Fibroblast of skin of back (primary cell): ENCODE measurements around the gene EYS.
"Not testable (repeated sequence)": the region's sequence is repeated elsewhere in the genome, so short reads cannot be mapped to it uniquely, and the experiment has no call there.

Experiments used
- DNase-seq: peaks from one replicate; pipeline ENCODE4 v3.0.0-alpha.2; 2013

EYS gene

DNA sequence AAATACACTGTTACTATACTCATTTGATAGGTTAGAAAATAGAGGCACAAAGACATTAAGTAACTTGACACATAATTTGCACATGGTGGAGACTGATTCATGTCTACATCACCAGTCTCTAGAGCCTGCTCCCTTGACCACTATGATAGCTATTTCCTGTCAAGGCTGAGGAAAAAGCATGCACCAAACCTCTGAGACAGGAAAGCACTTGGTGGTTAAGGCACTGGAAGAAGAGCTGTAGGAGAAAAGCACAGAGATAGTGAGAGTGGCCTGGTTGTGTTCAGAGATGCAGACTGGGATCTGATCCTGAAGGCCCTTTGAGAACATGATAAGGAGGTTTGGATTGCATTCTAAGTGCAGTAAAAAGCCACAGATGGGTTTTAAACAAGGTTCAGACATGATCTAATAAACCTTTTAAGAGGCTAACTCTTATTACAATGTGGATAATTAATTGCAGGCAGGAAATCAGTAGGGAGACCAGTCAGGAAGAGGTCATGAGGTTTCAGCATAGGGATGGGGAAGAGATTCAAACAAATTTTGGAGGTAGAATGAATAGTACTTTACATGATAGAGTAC lies 1902.6 kb downstream of the EYS start:
- DNase-seq, result peak; percentile 93

DNA sequence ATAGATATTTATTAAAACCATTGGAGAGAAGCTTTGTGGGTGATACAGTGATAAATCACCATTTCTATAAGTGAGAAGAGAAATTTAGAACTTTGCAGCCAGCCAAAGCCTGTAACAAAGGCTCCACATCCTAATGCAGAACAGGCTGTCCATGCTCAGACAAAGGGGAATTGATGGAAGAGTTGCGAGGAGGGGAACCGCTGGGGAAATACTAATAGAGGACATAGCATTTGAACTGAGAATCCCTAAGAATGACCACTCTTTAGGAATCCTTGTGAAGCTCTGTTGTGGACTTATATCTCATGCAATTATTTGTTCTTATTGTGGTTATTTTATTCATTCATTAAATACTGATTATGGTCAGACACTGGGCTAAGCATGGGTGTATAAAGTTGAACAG lies 1903.7 kb downstream of the EYS start:
- no peak for DNase-seq

DNA sequence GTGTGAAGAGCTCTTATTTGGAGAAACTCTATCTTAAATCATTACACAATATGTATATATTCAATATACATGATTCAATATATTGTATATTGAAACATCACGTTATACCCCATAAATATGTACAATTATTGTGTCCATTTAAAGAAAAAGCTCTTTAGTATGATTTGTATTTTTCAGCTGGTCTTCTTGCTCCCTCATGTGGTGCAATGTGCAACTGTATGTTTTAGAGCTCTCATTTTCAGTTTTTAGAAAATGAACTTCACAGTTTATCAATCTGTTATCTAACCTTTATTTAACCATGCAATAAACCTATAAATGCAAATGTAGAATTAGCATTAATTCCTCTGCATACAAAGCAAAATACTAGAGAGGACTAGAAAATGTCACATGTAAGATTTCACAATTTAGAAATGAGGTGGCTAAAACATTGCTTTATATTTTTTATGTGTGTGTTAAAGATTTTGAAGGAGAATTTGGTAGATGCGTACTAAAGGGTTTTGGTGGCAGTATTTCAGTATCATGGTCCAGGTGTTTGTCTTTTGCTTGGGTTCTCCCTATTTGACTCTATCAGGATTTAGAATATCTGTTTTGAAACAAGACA lies 1904.3 kb downstream of the EYS start:
- peak; percentile 25 for DNase-seq

GRCh38 chr6:63800386-63800785 lies 1906.6 kb downstream of the EYS start:
- DNase-seq, result not testable (repeated sequence)

- no peak for DNase-seq
These were observed 1907.2 kb downstream of the EYS start for GRCh38 chr6:63799813-63800212.

GRCh38 chr6:63799313-63799712 lies 1907.7 kb downstream of the EYS start:
- no peak for DNase-seq

- DNase-seq, result no peak
These were observed 1908.6 kb downstream of the EYS start for GRCh38 chr6:63798378-63798777.

GRCh38 chr6:63797721-63798120 lies 1909.3 kb downstream of the EYS start:
- no peak for DNase-seq

DNA sequence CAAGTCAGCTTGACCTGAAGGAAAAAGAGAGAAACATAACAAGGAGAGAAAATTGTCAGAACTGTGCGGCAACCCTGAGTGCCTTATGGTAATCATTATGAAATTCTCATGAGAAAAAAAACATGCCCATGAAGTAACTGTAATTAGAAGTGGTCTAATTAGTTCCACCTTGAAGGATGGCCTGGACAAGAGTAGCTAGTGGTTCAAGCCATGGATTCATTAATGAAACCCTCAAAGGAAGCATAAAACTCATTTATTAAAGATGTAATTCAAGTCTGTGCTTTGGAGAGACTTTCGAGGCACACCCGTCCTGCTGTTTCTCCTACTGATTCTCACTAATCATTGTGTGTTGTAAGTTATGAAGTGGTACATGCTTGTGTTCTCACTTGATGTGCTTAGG lies 1911.2 kb downstream of the EYS start:
- DNase-seq, result no peak

DNA sequence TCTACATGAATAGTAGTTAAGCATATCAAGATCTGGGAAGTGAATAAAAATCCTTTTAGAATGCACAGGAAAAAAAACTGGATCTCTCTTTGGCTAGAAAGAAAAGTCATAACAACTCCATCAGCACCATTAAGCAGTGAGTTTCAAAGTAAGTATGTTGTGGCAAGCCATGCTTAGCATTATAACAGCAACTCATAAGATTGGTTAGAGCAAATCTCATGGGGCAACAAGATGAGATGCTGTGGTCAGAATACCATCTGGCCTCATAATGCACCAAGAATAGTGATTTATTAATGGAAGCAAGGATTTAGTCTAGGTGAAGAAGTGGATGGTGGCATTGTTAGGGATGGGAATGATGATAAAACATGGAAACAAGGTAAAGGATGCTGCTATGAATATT lies 1912.0 kb downstream of the EYS start:
- DNase-seq, result peak; percentile 15

GRCh38 chr6:63793465-63794137 lies 1913.4 kb downstream of the EYS start:
- DNase-seq, result no peak

DNA sequence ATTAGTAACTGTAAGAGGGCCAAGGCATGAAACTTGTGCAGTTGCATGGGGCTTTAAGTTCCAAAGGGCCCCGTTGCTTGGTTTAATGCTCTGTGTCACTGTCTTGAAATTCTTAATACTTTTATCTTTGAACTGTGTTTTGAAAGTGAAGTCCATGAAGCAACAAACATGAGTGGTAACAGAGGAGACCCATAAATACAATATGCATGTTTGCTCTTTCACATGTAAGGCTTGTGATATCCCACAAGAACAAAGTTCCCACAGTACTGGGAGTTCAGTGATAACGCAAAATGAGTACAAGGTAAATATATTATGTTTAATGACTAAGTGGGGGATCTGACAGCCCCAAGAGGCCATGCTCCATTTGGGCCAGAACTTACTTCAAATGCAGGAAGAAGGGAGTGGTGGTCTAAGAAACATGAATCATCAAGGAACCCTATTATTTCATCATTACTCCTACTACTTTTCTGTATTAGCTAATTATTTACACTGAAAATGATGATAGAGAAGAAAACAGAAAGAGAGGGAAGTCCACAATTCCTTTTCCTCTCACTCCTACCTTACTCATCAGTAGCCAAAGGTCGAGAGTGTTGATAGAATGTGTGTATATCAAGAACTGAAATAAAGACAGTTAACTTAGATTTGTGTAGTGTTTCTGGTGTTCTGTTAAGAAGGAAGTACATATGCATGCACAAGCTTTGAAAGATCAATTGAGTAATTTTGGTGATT lies 1914.1 kb downstream of the EYS start:
- no peak for DNase-seq

DNA sequence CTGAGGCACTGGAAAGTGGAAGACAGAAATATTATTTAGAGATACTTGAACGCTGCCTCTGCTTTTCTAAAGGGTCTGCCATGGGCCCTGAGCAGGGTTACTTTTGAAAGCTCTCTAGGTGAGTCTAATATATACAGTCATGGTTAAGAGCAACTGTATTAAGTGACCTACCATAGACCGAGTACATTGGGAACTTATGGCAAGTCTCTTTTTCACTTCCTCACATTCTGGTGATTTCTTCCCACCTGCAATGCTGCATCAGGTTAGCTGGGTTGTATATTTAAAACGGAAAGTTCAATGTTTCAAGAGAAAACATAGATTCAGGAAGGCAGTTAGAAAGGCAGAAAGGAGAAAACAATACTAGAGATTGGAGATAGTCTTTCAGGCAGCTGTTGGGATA lies 1916.7 kb downstream of the EYS start:
- DNase-seq, result no peak

GRCh38 chr6:63789699-63790098 lies 1917.3 kb downstream of the EYS start:
- DNase-seq, result no peak

DNA sequence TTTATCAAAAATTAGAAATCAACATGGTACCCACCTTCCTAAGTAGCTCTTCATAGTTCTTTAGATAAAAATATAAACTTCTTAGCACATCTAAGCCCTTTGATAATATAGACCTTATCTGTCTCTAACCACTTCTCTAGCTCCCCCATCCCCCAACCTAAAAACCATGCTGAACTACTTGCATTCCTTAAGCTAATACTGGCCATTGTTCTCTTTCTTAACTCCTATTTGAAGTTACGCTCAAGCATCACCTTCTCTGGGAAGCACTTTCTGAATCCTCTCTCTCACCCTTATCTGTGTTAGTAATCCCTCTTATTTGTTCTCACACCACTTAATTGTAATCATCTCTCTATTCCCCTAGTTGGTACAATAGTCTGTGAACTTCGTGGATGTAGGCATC lies 1918.5 kb downstream of the EYS start:
- no peak for DNase-seq

GRCh38 chr6:63787021-63787420 lies 1920.0 kb downstream of the EYS start:
- DNase-seq, result no peak

DNA sequence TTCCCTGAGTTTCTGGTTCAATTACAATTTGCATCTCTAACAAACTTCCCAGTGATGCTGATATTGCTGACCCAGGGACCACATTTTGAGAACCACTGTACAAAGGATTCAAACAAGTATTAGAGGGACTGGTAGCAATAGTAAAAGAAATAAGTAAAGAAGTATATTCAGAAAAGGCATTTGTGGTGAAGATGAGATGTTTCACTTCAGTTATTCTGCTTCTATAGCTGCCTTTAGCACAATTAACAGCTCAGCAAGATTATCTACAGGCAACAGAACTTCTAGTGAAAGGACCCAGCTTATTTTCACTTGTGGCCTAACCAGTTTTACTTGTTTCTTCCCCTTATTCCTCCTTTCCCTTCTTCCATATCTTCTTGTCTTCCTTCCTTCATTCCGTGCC lies 1922.0 kb downstream of the EYS start:
- DNase-seq, result no peak

DNA sequence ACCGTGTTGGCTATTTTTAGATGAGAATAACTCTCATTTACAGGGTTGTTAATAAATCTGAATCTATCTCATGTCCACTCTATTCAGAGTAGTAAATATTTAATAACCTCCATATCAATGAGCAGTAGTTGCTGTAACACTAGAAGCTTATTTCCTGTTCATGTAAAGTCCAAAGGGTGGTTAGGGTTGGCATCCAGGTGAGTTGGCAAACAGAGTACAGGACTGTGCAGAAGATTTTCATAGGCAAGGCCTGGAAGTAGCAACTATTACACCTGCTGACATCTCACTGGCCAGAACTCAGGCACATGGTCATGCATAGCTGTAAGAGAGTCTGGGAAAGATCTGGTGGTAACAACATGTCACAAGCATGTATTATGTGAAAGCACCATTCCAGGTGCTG lies 1923.9 kb downstream of the EYS start:
- DNase-seq, result no peak

GRCh38 chr6:63774961-63775360 lies 1932.1 kb downstream of the EYS start:
- DNase-seq, result no peak

DNA sequence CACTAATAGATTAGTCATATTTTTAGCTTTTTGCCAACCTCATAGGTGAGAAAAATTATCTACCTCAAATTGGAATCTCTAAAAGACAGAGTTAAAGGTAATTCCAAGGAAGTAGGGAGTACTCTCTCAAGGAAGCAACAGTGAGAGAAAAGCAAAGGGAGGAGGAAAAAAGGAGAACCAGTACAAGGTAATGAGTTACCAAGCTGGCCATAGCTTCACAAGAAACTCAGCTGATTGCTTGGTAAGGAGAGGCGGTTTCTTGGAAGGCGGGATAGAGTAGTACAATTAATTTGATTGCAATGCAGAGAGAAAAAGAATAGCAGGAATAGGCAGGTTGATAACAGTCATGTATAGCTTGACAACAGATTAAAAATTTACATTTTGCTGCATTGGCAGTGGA lies 1933.8 kb downstream of the EYS start:
- no peak for DNase-seq

DNA sequence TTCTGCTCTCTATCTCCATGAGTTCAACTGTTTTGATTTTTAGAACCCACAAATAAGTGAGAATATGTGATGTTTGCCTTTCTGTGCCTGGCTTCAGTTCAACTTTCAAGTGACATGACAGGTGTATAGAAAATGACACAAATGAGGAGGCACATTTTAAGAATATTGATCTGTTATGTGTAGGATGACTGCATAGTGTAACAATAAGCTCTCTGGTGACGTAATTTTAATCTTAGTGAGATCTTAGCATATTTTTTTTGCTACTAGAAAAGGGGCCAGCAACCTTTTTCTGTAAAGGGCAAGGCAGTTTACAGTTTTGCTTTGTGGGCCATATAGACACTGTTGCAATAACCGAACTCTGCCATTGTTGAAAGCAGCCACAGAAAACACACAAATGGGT lies 1941.2 kb downstream of the EYS start:
- no peak for DNase-seq

GRCh38 chr6:63764318-63764916 lies 1942.6 kb downstream of the EYS start:
- DNase-seq, result peak; percentile 40

DNA sequence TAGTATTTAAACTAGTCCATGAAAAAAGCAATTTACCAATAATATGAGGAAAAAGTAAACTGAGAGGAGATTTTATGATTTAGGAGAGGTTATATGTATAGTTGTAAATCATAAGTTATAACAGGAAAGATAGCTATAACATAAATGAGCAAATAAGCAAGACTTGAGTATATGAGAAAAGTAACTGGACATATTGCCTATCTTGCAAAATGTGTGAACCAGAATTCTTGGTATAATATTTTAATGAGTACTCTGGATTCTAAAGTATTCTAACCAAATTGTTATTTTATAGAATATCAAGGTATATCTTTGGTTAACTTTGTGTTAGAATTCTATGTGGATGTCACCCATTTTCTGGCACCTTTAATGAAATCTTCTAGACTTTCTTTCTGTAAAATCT lies 1946.8 kb downstream of the EYS start:
- no peak for DNase-seq
